G401 (cell line): ENCODE results near the gene RAB12. TPM values are rescaled to one million over a fixed set of nuclear protein-coding genes. Genes with fewer than 3 reads are reported as not detected.

Source experiments
- DNase-seq: peaks from one replicate; pipeline ENCODE4 v3.0.0-alpha.2; 2015; ENCODE audit warnings: low spot score
- in situ Hi-C: cut with HindIII; loops from 2 replicates; pipeline ENCODE4 v1.10.0; 2016; ENCODE audit warnings: low sequenced_read_pairs, mixed read lengths
- total RNA-seq: library from RNA; depleted of rRNA; stranded (reverse); fragments of >200 nt; shearing (Covaris generic); gene quantifications from 2 replicates; pipeline ENCODE4 v1.2.3, GENCODE V29; 2014; rRNA removed

The RAB12 gene
- total RNA-seq, 1 experiment from 2014 or later, result 20.3 TPM

- in situ Hi-C loops, result no loop called here
- no peak for DNase-seq
Measured at GRCh38 chr18:8667846-8668245, 58.6 kb downstream of the RAB12 start.

DNA sequence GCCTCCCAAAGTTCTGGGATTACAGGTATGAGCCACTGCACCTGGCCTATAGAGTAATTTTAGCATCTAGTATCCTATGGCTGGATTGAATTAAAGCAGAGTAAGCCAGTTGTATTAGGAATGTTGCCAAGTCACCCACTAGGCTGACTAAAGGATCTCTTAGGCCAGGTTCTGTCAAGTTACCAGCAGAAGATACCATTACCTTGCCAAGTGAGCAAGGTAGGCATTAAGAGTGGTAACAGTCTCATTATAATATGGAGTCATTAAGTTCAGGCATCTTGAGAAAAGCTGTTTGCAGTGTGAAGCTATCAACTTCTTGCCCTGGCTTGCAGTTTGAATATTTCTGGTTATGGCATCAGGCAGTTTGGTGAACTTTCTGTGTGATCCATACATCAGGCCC lies 59.1 kb downstream of the RAB12 start:
- in situ Hi-C loops, result no loop called here
- DNase-seq, result no peak

- in situ Hi-C loops, result no loop called here
- no peak for DNase-seq
Measured at GRCh38 chr18:8669571-8669970, 60.3 kb downstream of the RAB12 start.

DNA sequence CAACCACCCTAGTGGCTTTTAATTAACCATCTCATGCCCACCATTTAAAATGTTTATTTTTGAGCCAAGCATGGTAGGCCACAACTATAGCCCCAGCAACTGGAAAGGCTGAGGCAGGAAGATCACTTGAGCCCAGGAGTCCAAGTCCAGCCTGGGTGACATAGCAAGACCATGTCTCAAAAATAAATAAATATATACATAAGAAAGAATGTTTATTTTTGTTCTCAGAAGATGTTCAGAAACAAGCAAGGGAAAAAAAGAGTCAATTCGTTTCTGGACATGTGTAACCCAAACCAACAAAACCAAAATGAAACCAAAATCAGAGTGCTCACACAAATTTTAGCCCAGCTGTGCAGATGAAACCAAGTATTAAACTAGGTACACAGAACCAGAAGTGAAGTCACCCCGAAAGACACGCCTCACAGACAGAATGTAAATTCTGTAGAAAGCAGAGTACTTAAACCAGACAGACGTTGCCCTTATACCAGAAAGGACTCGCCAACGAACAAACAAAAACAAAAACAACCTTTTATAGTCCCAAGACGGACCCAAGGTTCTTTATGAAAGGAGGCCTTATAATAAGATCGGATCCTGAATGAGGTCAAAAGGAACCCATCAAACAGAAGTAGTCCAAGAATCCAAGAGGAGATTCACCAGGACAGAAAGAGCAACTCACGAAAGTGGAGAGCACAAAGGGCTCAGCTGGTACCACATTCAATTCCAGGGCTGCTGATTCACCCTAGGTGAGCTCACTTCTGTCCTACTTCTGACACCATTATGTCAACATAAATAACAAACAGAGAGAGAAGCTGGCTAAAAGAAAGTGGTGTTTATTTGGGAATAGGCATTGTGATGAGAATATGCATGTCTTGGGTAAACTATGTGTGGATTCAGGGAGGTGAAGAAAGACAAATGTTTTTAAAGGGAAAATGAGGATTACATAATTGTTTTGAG lies 64.3 kb downstream of the RAB12 start:
- DNase-seq, result no peak
- in situ Hi-C loops, result no loop called here

DNA sequence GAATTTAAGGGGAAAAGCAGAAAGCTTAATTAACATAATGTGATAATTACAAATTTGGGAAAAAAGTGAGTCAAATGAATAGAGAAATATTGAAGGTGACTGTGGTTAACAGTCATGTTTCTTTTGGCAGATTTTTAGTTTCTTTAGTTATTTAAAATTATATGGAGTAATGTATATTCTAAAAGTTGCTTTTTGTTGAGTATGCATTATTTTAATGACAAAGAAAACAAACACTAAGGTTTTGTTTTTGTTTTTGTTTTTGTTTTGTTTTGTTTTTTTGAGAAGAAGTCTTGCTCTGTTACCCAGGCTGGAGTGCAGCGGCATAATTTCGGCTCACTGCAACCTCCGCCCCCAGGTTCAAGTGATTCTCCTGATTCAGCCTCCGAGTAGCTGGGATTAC lies 65.8 kb downstream of the RAB12 start:
- DNase-seq, result no peak
- in situ Hi-C loops, result no loop called here

DNA sequence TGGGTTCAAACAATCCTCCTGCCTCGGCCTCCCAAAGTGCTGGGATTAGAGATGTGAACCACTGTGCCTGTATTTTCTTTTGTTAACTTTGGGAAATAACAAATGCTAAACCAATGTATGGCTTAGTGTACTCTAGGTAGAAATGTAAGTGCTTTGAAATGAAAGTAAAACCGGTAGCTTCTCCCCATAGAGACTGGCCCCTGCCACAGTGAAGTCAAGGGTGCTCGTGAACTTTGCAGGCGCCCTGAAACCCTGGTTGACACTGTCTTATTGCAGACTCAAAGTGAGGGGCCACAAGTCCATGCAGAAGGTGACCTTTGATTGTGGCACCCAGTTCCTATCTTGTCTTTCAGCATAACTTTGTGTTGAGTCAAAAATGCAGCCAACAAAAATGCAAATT lies 72.0 kb downstream of the RAB12 start:
- no peak for DNase-seq
- in situ Hi-C loops, result no loop called here

DNA sequence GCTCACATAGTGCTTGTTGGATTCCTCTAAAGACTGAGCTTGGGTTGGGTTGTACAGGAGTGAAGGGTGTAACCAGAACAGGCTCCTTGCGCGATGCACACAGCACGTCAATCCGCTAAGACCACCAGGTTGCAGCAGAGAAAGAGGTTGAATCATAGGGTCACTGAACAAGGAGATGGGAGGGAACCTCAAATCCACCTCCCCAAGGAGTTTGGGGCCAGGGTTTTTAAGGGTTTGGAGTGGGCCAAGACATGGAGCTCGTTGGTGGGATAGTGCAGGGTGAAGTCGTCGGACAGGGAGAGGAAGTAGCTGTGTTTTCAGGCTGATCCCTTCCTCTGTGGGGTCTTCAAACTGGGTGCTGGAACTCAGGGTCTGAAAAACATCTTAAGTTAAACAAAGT lies 75.3 kb downstream of the RAB12 start:
- in situ Hi-C loops, result no loop called here

DNA sequence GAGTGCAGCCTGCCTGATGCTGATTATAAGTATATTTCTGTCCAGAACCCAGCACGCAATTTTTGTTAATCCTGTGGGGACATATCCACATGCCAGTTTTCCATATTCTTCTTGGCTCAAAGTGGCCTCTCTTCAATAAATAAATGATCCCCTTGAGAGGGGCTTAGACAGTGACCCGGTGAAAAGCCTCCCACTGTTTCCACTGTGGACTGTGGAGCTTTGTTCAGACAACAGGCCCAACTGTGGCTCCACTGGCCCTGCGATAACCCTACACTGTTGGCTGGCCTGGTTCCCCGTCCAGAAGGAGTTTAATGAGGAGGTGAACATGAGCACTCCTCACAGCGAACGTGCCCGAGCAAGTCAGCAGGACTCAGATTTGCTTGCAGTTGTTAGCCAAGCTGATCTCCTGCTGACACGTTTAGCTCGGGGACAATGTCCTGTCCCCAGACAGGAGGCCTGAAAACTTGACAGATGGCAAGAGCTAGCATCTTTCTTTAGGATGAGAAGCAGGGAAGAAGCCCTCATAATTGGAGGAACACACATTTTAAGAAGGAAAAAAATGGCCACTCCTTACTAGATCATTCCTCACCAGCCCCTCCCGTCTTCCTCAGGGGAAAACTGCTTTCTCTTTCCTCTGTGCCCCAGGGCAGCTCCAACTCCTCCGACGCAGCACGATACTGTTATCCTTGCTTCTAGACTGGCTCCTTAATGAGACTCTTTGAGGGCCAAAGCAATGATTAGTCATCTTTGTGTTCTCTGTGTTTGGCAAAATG lies 76.1 kb downstream of the RAB12 start:
- in situ Hi-C loops, result no loop called here
- DNase-seq, result peak; percentile 85

More for the DNA sequence above, 75.3 kb downstream of the RAB12 start:
- DNase-seq, result no peak

DNA sequence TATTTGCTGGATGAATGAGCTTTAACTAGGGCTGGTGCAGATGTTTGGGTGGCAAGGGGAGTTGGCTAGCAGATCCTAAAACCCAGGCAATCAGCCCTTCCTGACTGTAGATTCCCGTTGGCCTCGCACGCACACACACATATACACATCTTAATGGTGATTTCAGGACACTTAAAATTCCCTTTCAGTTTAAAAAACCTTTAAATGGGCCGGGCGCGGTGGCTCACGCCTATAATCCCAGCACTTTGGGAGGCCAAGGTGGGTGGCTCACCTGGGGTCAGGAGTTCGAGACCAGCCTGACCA lies 76.6 kb downstream of the RAB12 start:
- no peak for DNase-seq
- in situ Hi-C loops, result no loop called here

DNA sequence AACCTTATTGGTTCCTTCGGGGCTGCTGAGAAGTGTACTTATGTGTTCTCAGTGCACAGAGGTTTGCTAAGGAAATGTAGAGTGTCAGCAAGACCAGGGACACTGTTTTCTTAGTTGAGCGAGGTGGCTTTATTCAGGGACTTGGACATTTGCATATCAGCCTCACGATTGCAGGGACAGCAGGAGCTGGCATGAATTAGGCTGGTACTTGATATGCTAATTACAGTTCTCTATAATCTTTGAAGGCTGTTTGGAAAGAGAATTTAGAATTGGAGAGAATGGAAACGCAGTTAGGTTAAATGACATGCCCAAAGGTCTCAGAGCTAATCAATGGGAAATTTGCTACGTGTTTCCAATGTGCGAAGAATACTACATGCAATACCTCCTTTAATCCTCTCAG lies 77.4 kb downstream of the RAB12 start:
- no peak for DNase-seq
- in situ Hi-C loops, result no loop called here

DNA sequence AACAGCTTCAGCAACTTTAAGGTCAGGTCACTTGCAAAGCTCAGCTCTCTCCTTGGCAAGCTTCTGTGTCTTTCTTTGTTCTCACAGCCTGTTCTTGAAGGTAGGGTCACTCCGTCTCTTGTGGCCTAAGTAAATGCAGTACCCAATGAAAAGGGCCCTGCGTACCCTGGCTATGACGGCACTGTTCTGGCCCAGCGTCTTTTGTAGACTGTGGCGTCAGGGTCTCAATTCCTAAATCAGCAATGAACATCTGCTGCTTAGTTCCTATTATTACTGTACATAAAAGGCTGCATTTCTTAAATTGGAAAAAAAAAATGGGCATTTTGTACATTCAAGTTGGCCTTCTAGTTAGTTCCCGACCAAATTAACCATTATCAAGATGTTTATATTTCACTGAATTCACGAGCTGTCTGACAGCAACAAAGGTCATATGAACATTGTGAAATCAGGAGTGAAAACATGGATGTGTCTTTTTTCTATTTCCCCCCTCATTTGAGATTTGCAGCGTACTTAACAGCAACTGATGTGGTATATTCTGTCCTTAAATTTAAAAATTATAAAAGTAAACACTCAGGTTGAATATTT lies 79.1 kb downstream of the RAB12 start:
- in situ Hi-C loops, result no loop called here
- no peak for DNase-seq

- in situ Hi-C loops, result no loop called here
- no peak for DNase-seq
Measured at GRCh38 chr18:8688816-8689215, 79.6 kb downstream of the RAB12 start.

Other genes with a start within 250 kb of the RAB12 start
- 0.43 and 2.2 TPM in 2 replicates for gene MTCL1, start 96.1 kb downstream of the RAB12 start, total RNA-seq